Activated CD4-positive, alpha-beta memory T cell treated with anti-CD3 and anti-CD28 coated beads, Interleukin-2, amount 10 ng/mL, durations not matched to agents 7 days and 5 days (primary cell): ENCODE results near the gene PIK3R2. TPM values are rescaled to one million over a fixed set of nuclear protein-coding genes. Genes with fewer than 3 reads are reported as not detected.
"Not testable (repeated sequence)": the region's sequence is repeated elsewhere in the genome, so short reads cannot be mapped to it uniquely, and the experiment has no call there.

ENCODE experiments used
- CTCF ChIA-PET: fragments of 350-600 bp; sonication (Branson Sonifier 250); formaldehyde crosslinking; loops from one replicate; lab custom pipeline; 2021; ENCODE audit warnings: antibody characterized with exemption, inconsistent platforms; lab: Charles Lee
- POLR2A ChIA-PET: fragments of 350-600 bp; sonication (Branson Sonifier 250); formaldehyde crosslinking; loops from one replicate; lab custom pipeline; 2021; ENCODE audit warnings: antibody characterized with exemption; lab: Charles Lee
- DNase-seq: peaks from one replicate; pipeline ENCODE4 v3.0.0-alpha.2; 2020
- H3K27ac Mint-ChIP-seq: one replicate; pipeline ENCODE4 v1.8.0; 2021; ENCODE audit warnings: mild to moderate bottlenecking, mixed read lengths
- H3K27me3 Mint-ChIP-seq: one replicate; pipeline ENCODE4 v1.8.0; 2021; ENCODE audit warnings: mixed read lengths
- H3K36me3 Mint-ChIP-seq: one replicate; pipeline ENCODE4 v1.8.0; 2021; ENCODE audit warnings: low read depth, mixed read lengths
- H3K4me1 Mint-ChIP-seq: one replicate; pipeline ENCODE4 v1.8.0; 2021; ENCODE audit warnings: mixed read lengths
- H3K4me3 Mint-ChIP-seq: one replicate; pipeline ENCODE4 v1.8.0; 2021; ENCODE audit warnings: mild to moderate bottlenecking, mixed read lengths
- H3K9me3 Mint-ChIP-seq: one replicate; pipeline ENCODE4 v1.8.0; 2021; ENCODE audit warnings: mixed read lengths
- total RNA-seq, 2 experiments: library from RNA; stranded (reverse); gene quantifications; one replicate each; pipeline ENCODE4 v1.2.3, GENCODE V29; 2021

Gene PIK3R2
- total RNA-seq, 2 experiments from 2014 or later: 10.9 to 11.3 TPM

- DNase-seq: no peak
- no peak overlapping the region for H3K4me3 Mint-ChIP-seq
- H3K27me3 Mint-ChIP-seq: no peaks in the 10 kb centered on the region
- ChIA-PET CTCF (interaction anchor here (1.2 kb wide), 1 partner anchor 10 kb away, joined by 3 read pairs; no protein-coding TSS in a partner anchor), POLR2A (no interaction called here)
- H3K36me3 Mint-ChIP-seq: peaks cover 3% of the 10 kb centered on the region
- no peaks in the 10 kb centered on the region for H3K9me3 Mint-ChIP-seq
- no peak overlapping the region for H3K27ac Mint-ChIP-seq
- H3K4me1 Mint-ChIP-seq: peaks cover 24% of the 10 kb centered on the region
Measured at GRCh38 chr19:18158467-18158866, 5.5 kb downstream of the PIK3R2 start.

- H3K27me3 Mint-ChIP-seq, H3K4me3 Mint-ChIP-seq, H3K36me3 Mint-ChIP-seq, H3K27ac Mint-ChIP-seq, POLR2A ChIA-PET, DNase-seq, H3K9me3 Mint-ChIP-seq: not testable (repeated sequence)
- CTCF ChIA-PET: interaction anchor here (1.2 to 2.8 kb wide), 3 partner anchors 8 to 17 kb away, joined by 3 to 9 read pairs (median 3); no protein-coding TSS in a partner anchor
- H3K4me1 Mint-ChIP-seq: peaks cover 20% of the 10 kb centered on the region
Measured at GRCh38 chr19:18159059-18159616, 6.2 kb downstream of the PIK3R2 start.

GRCh38 chr19:18159810-18160209, 6.8 kb downstream of the PIK3R2 start:
- Mint-ChIP-seq H3K4me1 (peaks cover 14% of the 10 kb centered on the region), H3K27ac (no peak overlapping the region), H3K9me3 (no peaks in the 10 kb centered on the region), H3K36me3 (peaks cover 3% of the 10 kb centered on the region), H3K4me3 (no peak overlapping the region), H3K27me3 (no peaks in the 10 kb centered on the region)
- no peak for DNase-seq
- ChIA-PET CTCF (interaction anchor here (0.6 to 2.8 kb wide), 6 partner anchors 9 to 234 kb away, joined by 3 to 9 read pairs (median 4); no protein-coding TSS in a partner anchor), POLR2A (interaction anchor here (1.1 to 1.8 kb wide), 7 partner anchors 7 to 252 kb away, joined by 3 to 7 read pairs (median 5); partner anchors contain the start of genes IFI30, JUND and PIK3R2)

DNA sequence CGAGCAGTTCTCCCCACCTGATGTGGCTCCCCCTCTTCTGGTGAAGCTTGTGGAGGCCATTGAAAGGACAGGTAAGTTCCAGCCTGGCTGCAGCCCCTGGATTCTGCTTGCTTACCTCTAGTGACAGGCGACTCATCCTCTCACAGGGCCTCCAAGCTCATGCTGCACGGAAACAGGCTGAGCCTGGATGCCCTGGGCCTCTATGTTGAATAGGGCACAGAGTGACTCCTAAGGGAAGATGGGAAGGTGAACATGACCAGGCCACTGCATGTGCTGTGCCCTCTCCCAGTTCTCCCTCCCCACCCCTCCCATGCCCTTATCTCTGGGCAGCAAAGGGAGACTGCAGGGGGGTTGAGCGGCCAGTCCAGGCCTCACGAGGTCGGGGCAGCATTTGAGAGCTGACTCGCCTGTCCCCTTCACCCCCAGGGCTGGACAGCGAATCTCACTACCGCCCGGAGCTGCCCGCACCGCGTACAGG, 7.6 kb downstream of the PIK3R2 start:
- Mint-ChIP-seq H3K9me3 (no peaks in the 10 kb centered on the region), H3K4me1 (peaks cover 14% of the 10 kb centered on the region), H3K27ac (peak overlapping the region; percentile 49), H3K4me3 (peak overlapping the region; percentile 65), H3K27me3 (no peaks in the 10 kb centered on the region), H3K36me3 (peaks cover 3% of the 10 kb centered on the region)
- ChIA-PET CTCF (interaction anchor here (0.6 to 2.8 kb wide), 8 partner anchors 9 to 234 kb away, joined by 3 to 9 read pairs (median 5); partner anchors contain the start of gene MPV17L2), POLR2A (interaction anchor here (1.0 to 1.8 kb wide), 11 partner anchors 8 to 251 kb away, joined by 3 to 7 read pairs (median 3); partner anchors contain the start of genes IFI30, JUND, MPV17L2 and PIK3R2)
- DNase-seq: no peak

DNA sequence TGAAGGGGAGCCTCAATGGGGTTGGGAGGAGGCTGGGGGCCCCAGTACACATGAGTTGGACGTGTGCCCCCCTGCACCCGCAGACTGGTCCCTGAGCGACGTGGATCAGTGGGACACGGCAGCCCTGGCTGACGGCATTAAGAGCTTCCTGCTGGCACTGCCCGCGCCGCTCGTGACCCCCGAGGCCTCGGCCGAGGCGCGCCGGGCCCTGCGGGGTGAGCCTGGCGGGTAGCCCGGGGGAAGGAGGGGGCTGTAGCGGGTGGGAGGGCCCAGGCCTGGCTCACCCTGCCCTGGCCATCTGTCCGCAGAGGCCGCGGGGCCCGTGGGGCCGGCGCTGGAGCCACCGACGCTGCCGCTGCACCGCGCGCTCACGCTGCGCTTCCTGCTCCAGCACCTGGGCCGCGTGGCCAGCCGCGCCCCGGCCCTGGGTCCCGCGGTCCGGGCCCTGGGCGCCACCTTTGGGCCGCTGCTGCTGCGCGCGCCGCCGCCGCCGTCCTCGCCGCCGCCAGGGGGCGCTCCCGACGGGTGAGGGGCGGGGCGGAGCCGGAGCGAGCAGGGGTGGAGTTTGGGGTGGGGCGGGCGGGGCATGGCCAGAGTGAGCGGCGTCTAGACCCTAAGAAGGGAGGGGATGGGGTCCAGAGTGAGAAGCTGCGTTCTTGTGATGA, 8.1 kb downstream of the PIK3R2 start:
- Mint-ChIP-seq H3K4me1 (peaks cover 14% of the 10 kb centered on the region), H3K9me3 (no peaks in the 10 kb centered on the region), H3K27me3 (no peaks in the 10 kb centered on the region), H3K4me3 (peak overlapping the region; percentile 65), H3K27ac (peak overlapping the region; percentile 49), H3K36me3 (peaks cover 9% of the 10 kb centered on the region)
- ChIA-PET CTCF (interaction anchor here (0.7 to 2.8 kb wide), 9 partner anchors 8 to 161 kb away, joined by 3 to 9 read pairs (median 4); partner anchors contain the start of genes MPV17L2 and PIK3R2), POLR2A (interaction anchor here (0.7 to 1.8 kb wide), 12 partner anchors 9 to 250 kb away, joined by 3 to 7 read pairs (median 4); partner anchors contain the start of genes IFI30, IL12RB1, JUND and MPV17L2)
- peak; percentile 85 for DNase-seq

- ChIA-PET CTCF (interaction anchor here (0.7 to 2.8 kb wide), 5 partner anchors 9 to 63 kb away, joined by 3 to 9 read pairs (median 4); partner anchors contain the start of genes MPV17L2 and PIK3R2), POLR2A (interaction anchor here (0.7 to 1.8 kb wide), 5 partner anchors 11 to 75 kb away, joined by 3 to 6 read pairs (median 5); partner anchors contain the start of genes IFI30 and IL12RB1)
- Mint-ChIP-seq H3K27me3 (no peaks in the 10 kb centered on the region), H3K4me3 (peak overlapping the region; percentile 7), H3K36me3 (peaks cover 9% of the 10 kb centered on the region), H3K4me1 (peaks cover 11% of the 10 kb centered on the region), H3K9me3 (no peaks in the 10 kb centered on the region), H3K27ac (no peak overlapping the region)
- DNase-seq: no peak
Measured at GRCh38 chr19:18161636-18162002, 8.7 kb downstream of the PIK3R2 start.

- H3K9me3 Mint-ChIP-seq: no peaks in the 10 kb centered on the region
- H3K4me1 Mint-ChIP-seq: peaks cover 11% of the 10 kb centered on the region
- ChIA-PET POLR2A (interaction anchor here (0.9 to 1.1 kb wide), 2 partner anchors 10 to 13 kb away, joined by 3 read pairs; no protein-coding TSS in a partner anchor), CTCF (interaction anchor here (0.5 to 2.7 kb wide), 3 partner anchors 12 to 228 kb away, joined by 3 to 10 read pairs (median 5); partner anchors contain the start of gene PIK3R2)
- H3K36me3 Mint-ChIP-seq: peaks cover 13% of the 10 kb centered on the region
- no peak overlapping the region for H3K27ac Mint-ChIP-seq
- H3K4me3 Mint-ChIP-seq: no peak overlapping the region
- H3K27me3 Mint-ChIP-seq: no peaks in the 10 kb centered on the region
- no peak for DNase-seq
Measured at GRCh38 chr19:18164072-18164471, 11.1 kb downstream of the PIK3R2 start.

GRCh38 chr19:18165794-18166544, 13.0 kb downstream of the PIK3R2 start:
- POLR2A ChIA-PET: no interaction called here
- Mint-ChIP-seq H3K36me3 (peaks cover 10% of the 10 kb centered on the region), H3K9me3 (no peaks in the 10 kb centered on the region), H3K27me3 (no peaks in the 10 kb centered on the region), H3K27ac (no peak overlapping the region), H3K4me3 (no peak overlapping the region), H3K4me1 (peaks cover 4% of the 10 kb centered on the region)
- no peak for DNase-seq
- CTCF ChIA-PET: interaction anchor here (0.6 to 2.7 kb wide), 3 partner anchors 53 to 55 kb away, joined by 3 to 27 read pairs (median 10); no protein-coding TSS in a partner anchor

GRCh38 chr19:18167011-18167410, 14.0 kb downstream of the PIK3R2 start:
- CTCF ChIA-PET: interaction anchor here (0.5 to 2.4 kb wide), 4 partner anchors 49 to 180 kb away, joined by 3 to 27 read pairs (median 4); no protein-coding TSS in a partner anchor
- Mint-ChIP-seq H3K4me1 (no peaks in the 10 kb centered on the region), H3K36me3 (peaks cover 10% of the 10 kb centered on the region), H3K27me3 (no peaks in the 10 kb centered on the region), H3K9me3 (no peaks in the 10 kb centered on the region), H3K27ac (no peak overlapping the region), H3K4me3 (no peak overlapping the region)
- POLR2A ChIA-PET: interaction anchor here (1.7 kb wide), 1 partner anchor 57 kb away, joined by 4 read pairs; no protein-coding TSS in a partner anchor
- DNase-seq: no peak

GRCh38 chr19:18167975-18168645, 15.1 kb downstream of the PIK3R2 start:
- peak; percentile 74 for DNase-seq
- peaks cover 4% of the 10 kb centered on the region for H3K4me1 Mint-ChIP-seq
- no peaks in the 10 kb centered on the region for H3K27me3 Mint-ChIP-seq
- no peak overlapping the region for H3K27ac Mint-ChIP-seq
- no peaks in the 10 kb centered on the region for H3K9me3 Mint-ChIP-seq
- CTCF ChIA-PET: interaction anchor here (0.5 to 2.4 kb wide), 15 partner anchors 9 to 230 kb away, joined by 3 to 27 read pairs (median 4); partner anchors contain the start of genes MPV17L2 and PIK3R2
- peaks cover 10% of the 10 kb centered on the region for H3K36me3 Mint-ChIP-seq
- POLR2A ChIA-PET: interaction anchor here (0.8 to 1.7 kb wide), 2 partner anchors 58 to 160 kb away, joined by 3 to 4 read pairs; partner anchors contain the start of gene ARRDC2
- no peak overlapping the region for H3K4me3 Mint-ChIP-seq

DNA sequence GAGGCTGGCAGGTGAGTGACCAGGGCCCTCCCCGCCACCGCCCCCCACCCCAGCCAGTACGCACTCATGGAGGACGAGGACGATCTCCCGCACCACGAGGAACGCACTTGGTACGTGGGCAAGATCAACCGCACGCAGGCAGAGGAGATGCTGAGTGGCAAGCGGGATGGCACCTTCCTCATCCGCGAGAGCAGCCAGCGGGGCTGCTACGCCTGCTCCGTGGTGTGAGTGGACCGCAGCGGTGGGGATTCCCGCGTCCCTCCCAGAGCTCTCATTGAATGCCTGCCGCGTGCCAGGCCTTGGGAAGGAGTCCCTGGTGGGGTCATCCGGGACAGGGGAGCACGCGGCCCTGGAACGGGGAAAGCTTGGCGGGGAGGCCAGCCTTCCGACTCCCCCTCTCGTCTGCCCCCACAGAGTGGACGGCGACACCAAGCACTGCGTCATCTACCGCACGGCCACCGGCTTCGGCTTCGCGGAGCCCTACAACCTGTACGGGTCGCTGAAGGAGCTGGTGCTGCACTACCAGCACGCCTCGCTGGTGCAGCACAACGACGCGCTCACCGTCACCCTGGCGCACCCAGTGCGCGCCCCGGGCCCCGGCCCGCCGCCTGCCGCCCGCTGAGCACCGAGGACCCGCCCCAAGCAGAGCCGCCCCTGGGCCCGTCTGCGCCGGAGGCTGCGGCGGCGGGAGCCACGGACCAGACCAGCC, 15.9 kb downstream of the PIK3R2 start:
- H3K36me3 Mint-ChIP-seq: peaks cover 10% of the 10 kb centered on the region
- ChIA-PET CTCF (interaction anchor here (0.9 to 2.4 kb wide), 11 partner anchors 11 to 231 kb away, joined by 3 to 27 read pairs (median 5); partner anchors contain the start of genes MPV17L2 and PIK3R2), POLR2A (interaction anchor here (0.8 kb wide), 1 partner anchor 161 kb away, joined by 3 read pairs; the partner anchor contains the start of gene ARRDC2)
- H3K27me3 Mint-ChIP-seq: no peaks in the 10 kb centered on the region
- no peaks in the 10 kb centered on the region for H3K9me3 Mint-ChIP-seq
- no peak for DNase-seq
- peaks cover 9% of the 10 kb centered on the region for H3K4me1 Mint-ChIP-seq
- no peak overlapping the region for H3K27ac Mint-ChIP-seq
- no peak overlapping the region for H3K4me3 Mint-ChIP-seq
